ENCODE data around the gene IL6R.

The IL6R gene

GRCh38 chr1:154514066-154514553, 109.0 kb downstream of the IL6R start:
- no peak for DNase-seq (ENCODE audit: low read depth, low spot score)

- no peak for DNase-seq (ENCODE audit: low read depth, low spot score)
Measured at GRCh38 chr1:154517661-154518060, 112.5 kb downstream of the IL6R start.
